Colon (tissue), 2 donors: ENCODE results near the gene CHURC1.

Experiments
- FAIRE-seq: peaks from 2 replicates; lab custom pipeline; 2012; peaks lifted over from hg19 to GRCh38; lab: Jason Lieb, UNC
- donor health status: control.
- donor health status: control.

Gene CHURC1

DNA sequence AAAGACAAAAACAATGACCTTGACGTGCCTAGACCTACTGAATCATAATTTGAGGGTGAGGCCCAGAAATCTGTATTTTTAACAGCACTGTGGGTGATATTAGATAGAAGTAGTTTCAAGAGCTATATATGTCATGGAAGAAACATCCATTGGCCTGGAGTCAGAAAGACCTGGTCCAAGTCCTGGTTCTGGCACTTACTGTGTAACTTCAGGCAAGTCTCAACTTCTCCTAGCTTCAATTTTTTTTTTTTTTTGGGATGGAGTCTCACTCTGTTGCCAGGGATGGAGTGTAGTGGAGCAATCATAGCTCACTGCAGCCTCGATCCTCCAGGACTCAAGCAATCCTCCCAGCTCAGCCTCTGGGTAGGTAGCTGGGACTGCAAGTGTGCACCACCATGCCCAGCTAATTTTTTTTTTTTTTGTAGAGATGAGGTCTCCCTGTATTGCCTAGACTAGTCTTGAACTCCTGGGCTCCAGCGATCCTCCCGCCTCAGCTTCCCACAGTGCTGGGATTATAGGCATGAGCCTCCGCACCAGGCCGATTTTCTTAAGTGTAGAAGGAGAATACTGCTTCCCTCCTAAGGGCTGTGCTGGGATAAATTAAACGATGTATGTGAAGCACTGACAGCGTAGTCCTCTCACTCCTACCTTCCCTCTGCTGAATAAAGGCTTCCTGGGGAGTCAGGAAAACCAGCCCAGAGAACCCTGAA, 42.6 kb downstream of the CHURC1 start:
- no peak for FAIRE-seq

DNA sequence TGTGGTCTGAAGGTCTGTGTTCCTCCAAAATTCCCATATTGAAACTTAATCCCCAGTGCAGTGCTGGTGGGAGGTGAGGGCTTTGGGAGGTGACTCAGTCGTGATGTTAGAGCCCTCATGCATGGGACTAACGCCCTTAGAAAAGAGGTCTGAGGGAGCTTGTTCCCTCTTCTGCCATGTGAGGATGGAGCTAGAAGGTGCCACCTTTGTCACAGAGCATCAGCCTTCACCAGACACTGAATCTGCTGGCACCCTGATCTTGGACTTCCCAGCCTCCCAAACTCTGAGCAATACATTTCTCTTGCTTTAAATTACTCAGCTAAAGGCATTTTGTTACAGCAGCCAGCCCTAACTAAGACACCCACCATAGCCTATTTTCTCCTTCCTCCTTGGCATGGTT, 43.9 kb downstream of the CHURC1 start:
- FAIRE-seq, result no peak

DNA sequence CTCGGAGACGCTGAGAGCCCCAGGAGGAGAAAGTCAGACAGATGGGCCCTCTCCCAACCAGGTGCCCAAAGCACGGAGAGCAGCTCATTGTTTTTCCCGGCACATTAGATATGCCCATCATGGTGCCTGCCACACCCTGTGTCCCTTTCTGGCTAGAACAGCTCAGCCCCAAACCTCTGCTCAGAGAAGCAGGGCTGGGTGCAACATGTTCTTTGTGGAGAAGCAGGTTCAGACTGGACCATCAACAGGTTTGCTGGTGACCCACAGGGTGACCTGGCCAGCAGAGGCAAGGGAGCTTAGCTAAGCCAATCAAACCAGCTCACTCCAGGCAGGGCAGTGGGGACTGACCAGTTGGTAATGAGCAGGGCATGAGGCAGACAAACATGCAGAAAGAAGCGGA, 44.5 kb downstream of the CHURC1 start:
- no peak for FAIRE-seq

DNA sequence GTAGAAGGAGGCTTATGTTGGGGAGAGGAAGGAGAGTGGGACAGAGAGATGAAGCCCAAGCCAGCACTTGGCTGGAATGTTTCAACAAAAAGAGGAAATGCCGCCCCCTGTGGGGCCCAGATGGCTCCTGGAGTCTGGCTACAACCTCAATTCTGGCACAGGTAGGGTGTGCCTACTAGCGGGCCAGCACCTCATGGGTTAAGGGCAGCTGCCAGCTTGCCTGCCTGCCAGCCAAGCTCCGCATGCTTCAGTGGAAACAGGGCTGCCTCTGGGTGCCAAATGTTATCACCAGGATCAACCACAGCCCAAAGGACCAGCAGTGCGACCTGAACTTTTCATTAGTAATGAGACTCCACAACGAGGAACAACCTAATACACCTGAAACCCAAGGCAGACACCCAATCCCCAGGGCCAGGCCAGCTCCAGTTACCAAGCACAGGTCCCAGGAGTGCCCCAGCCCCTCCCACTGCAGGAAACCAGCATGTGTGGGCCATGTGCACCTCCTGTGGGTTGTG, 46.6 kb downstream of the CHURC1 start:
- no peak for FAIRE-seq

DNA sequence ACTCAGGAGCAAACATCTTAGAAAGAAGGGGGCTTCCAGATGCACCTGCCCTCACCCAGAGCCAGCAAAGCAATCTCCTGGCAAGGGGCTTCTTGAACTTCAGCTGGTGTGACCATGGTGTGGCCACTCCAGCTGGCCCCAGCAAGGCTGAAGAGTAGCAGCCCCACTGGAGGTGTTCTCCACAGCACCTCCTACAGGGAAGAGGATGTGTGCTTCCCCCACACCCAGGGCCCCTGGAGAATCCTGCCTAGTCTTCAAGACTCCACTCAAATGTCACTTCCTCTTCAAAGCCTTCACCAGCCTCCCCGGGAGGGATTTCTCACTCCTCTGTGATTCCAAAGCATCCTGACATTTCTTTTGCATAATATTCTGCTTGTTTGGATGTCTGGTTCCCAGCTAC, 49.4 kb downstream of the CHURC1 start:
- FAIRE-seq, result no peak

DNA sequence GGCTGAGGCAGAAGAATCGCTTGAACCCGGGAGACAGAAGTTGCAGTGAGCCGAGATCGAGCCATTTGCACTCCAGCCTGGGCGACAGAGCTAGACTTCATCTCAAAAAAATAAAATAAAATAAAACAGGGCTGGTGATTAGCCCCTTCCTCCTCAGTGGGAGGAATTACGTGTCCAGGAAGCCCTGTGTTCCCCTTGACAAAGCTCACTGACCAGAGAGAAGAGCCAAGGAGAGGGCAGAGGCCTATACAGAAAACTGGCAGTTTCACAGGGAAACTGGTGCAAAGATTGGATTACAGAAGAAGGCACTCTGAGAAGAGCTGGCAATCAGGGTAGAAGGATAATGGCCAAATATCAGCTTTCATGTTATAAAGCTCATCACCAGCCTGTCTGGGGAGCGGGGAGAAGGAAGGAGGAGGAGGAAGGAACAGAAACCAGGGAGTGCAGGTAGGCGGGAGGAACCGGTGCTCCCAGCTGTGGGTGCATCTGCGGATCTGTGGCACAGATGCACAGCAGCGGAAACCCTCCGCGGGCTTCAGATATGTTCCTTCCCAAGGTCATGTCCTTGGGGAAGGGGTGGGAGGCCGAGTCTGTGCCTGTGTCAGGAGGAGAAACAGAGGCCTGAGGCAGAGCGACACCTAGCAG, 51.2 kb downstream of the CHURC1 start:
- FAIRE-seq, result no peak

DNA sequence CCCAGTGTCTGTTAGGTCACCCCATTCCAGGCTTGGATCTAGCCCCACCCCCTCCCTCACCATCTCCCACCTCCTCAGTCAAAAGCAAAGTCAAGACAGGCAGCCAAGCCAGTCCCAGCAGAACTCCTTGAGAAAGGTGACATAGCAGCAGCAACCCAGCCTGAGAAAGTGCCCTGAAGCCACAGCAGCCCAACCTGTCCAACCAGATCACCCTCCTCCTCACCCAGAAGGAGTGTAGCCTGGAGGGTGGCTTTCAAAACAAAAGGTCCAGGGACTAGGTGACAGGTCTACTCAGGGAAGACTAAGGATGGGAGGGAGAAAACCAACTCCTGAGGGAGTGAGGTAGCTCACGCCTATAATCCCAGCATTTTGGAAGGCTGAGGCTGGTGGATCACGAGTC, 52.7 kb downstream of the CHURC1 start:
- FAIRE-seq, result no peak

DNA sequence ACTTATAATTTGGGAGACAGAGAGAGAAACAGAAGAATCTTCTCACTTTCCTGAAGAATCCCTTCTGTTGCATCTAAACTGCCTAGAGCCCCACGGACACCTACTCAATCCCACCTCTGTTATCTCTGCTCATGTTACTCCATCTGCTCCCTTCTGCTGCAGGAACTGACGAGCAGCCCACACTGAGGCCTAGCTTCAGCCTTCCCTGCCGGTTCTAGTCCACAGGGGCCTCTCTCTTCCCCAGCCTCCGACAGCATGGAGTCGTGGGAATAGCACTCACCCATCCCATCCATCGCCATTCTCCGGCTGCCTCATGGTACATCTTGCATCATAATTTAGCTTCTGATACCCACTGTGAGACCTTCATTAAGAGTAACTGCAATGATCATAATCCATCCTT, 53.9 kb downstream of the CHURC1 start:
- FAIRE-seq, result no peak

DNA sequence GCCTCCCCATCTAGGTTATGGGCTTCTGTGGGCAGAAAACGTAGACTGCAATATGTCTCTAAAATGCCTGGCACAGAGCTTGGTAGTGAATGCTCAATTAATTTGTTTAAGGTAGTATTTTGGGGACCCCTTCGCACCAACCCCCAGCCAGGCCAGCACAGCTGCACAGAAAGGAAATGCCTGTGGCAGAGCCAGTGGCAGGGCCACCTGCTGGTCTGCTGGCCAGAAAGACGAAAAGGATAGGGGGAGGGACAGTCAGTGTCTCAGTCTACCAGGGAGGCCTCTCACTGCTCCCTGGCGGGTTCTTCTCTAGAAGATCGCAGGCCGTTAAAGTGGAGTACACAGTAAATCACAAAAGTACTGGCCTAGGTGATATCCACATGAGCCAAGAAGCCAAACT, 54.4 kb downstream of the CHURC1 start:
- FAIRE-seq, result no peak

DNA sequence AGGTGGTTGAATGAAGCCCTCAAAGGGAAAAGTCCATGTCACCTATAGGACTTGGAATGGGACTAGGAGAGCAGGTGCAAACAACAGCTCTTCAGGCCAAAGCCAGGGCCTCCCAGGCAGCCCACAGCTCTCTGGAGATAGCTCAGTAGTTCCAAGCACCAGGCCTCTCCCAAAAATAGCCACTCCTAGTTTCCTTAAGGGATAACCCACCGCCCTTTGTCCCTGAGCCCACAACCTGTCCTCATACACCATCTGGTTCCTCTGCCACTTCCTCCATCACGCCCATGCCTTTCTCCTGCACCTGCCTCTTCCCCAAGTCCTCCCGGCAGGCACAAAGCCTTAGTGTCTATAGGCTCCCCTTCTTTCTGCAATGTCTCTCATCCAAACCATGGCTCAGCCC, 55.8 kb downstream of the CHURC1 start:
- no peak for FAIRE-seq

DNA sequence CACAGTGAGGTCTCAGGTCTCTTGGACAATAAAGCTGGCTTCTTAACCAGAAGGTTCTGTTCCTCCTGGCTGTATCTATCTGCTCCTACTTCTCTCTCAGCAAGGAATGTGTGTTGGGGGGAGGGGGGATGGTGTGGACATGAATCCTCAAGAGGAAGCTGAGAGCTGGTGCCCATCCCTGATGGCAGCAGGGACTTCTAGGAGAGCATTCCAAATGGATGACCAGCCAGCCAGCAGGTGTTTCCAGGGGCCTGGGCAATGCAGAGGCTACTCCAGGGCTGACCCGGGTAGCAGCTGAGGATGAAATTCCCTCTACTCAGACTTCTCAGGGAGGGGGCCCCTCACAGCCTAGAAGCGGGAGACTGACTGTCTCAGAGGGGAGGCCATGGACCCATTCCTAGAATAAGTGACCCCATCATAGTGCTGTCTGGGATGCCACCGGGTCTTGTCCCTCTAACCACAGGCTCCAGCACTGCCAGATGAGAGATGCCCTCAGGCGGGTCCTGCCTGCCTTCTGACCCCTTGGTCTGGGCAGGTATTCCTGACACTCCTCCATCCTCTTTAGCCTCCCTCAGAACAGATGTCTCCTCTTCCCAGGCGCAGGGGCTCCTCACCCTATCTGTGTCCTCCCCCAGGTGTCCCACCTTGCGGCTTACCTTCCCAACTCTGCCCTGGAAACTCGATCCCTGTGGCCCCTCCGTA, 56.7 kb downstream of the CHURC1 start:
- no peak for FAIRE-seq

DNA sequence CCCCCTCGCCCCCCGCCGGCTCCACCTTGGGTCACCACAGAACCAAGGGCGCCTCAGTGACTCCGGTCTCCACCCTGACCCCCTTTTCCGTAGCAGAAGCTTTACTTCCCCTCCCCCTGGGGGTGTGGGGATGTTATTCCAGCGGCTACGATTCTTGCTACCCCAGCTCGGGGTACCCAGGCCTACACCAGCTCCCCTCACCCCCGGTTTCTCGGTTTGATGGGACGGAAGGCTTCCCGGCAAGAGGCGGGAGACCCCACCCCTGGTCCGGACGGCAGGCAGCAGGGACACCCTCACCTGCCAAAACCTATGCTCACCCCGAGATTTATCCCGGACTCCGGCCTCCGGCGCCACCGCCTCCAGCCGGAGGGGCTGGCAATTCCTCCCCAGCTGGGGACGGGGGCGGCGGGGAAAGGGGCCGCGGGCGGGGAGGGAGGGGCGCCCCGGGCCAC, 57.3 kb downstream of the CHURC1 start:
- no peak for FAIRE-seq

DNA sequence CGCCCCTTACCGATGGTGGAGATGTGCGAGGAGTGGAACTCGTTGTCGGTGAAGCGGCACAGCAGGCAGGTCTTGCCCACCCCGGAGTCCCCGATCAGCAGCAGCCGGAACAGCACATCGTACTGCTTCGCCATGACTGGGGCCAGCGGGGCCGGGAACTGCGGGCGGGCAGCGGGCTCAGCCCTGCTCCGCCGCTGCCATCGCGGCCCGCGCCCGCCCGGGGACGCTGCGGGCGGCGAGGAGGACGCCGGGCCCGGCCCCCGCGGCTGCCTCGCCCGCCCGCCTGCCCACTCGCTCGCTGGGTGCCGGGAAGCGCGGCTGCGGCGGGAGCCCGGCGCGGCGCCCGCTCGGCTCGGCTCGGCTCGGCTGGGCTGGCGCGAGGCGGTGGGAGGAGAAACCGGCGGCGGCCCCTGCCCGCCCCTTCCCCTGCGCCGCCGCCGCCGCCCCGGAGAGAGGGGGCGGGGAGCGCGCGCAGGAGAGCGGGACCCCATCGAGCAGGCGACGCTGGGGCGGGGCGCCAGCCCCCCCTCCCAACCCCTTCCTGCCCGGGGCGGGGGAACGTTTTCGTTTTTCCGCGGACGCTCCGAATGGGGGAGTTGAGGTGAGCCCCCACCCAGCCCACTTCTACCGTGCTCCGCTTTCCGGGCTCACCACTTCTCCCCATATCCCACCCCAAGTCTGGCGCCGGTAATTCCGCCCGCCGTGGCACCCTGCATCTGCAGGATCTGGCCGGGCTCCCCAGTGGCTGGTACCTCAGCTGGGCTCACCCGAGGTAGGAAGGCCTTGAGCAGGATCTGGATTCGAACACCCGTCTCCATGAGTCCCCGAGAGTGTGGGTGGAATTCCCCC, 57.9 kb downstream of the CHURC1 start, which contains the start of gene RAB15:
RAB15 (minus strand) TSS at position 394 of the 849 bp plus-strand sequence; CDS start at position 134, 260 bp downstream.
- no peak for FAIRE-seq

DNA sequence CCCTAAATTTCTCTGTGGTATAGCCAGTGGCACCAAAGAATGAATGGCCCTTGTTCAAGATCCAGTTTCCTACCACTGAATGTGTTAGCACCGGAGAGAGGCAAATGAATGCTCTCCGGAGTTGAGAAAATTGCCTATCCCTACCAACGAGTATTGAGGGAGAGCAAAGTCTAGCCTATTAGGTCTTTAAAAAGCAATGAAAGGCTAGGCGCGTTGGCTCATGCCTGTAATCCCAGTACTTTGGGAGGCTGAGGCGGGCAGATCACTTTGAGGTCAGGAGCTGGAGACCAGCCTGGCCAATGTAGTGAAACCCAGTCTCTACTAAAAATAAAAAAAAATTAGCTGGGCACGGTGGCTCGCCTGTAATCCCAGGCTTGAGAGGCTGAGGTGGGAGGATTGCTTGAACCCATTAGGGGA, 58.8 kb downstream of the CHURC1 start:
- no peak for FAIRE-seq

DNA sequence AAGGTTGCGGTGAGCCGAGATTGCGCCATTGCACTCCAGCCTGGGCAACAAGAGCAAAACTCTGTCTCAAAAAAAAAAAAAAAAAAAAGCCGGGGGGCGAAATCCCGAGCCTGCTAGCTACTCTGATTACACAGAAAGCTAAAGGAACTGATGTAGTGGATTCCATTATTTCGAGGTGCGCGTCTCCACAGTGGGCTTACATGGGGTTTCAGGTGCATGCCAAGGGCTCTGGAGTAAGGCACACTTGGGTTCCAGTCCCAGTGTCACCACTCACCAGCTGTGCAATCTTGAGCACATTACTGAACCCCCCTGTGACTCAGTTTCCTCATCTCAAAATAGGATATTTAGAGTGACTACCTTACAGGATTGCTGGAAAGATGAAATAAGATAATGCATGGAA, 59.6 kb downstream of the CHURC1 start:
- FAIRE-seq, result no peak

DNA sequence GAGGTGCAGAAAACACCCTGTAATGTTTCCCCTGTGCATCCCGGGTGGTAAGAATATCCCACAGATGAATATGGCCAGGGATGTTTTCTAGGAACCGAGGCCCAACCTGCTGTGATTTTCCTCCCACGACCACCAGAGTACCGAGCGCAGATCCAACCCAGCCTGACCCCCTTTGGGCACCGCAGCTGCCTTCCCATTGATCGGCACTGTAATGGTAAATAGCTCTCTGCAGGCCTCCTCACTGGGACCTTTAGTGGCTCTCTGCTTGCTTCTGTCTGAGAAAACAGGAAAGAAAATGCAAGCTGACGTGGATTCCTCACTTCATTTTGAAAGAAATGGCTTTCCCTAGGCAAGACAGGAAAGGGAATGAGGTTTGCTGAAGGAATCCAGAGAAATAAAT, 60.3 kb downstream of the CHURC1 start:
- FAIRE-seq, result no peak

DNA sequence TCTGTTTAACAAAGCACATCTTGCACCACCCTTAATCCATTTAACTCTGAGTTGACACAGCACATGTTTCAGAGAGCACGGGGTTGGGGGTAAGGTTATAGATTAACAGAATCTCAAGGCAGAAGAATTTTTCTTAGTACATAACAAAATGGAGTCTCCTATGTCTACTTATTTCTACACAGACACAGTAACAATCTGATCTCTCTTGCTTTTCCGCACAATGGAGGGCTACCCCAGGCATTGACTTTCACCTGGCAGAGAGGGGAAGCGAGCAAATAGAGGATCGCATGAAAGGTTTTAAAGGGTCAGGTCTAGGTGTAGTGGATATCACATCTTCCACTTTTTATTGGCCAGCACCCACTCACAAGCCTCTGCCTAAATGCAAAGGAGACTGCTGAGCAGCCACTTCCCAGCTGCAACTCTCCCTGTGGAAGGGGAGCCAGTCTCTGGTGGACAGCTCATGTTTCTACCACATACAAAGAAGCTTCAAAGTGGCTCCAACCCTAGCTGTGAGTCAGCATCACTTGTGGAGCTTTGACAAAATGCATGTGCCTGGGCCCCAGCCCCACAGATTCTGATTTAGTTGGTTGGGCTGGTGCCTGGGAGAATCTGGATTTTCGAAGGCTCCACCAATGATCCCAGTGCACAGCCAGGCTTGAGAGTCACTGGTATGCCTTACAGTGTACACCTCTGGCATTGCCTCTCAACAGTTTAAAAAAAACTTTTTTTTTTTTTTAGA, 65.2 kb downstream of the CHURC1 start:
- FAIRE-seq, result no peak

DNA sequence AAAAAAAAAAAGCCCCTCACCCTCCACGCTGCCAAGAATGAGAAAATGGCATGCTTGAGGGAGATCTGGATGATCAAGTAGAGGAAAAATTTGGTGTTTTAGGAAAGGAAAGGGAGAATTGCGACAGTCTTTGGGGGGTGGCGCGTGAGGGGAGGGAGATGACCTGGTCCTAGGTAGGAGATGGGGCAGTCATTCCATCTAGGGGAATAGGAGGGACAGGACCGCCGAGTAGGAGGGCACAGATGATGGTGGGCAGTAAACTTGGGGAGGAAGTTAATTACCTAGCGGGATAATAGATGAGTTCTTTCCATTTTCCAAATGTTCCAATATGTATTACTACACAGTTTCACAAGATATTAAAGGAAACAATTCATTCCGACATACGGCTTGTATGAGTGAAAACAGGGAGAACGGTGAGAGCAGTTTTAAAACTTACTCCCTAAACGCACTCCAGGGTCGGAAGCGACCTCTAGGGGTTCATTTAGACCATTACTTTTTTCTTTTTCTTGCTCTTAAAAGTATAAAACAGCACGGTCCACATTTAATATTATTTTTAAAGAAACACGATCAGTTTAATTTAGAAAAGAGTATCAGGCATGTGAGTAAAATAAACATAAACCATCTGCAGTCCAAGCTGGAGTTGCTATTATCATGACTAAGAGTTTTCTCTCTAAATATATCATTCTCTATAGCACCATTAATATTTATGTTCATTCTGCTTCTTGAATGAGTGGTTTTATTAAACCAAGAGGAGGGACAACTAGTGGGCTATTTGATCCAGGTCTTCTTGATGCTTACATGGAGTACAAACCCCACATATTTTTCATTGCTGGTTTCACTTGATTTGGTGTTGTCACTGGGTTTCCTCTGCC, 69.4 kb downstream of the CHURC1 start:
- FAIRE-seq, result no peak
